ENCODE data around the gene AGAP2.

The AGAP2 gene

GRCh38 chr12:57730336-57731067, 8.0 kb downstream of the AGAP2 start:
- no peak for DNase-seq (ENCODE audit: low read depth)
- TF ChIP-seq CTCF (conservative IDR thresholded peaks at IDR 0.05; ENCODE audit: low read depth, low read length): no peak
- no peak overlapping the region for H3K4me3 ChIP-seq (ENCODE audit: low read depth, low read length)

- no peak for DNase-seq (ENCODE audit: low read depth)
- H3K4me3 ChIP-seq (ENCODE audit: low read depth, low read length): no peak overlapping the region
- TF ChIP-seq CTCF (conservative IDR thresholded peaks at IDR 0.05; ENCODE audit: low read depth, low read length): no peak
Measured at GRCh38 chr12:57729321-57729844, 9.2 kb downstream of the AGAP2 start.

- no peak overlapping the region for H3K4me3 ChIP-seq (ENCODE audit: low read depth, low read length)
- TF ChIP-seq CTCF (conservative IDR thresholded peaks at IDR 0.05; ENCODE audit: low read depth, low read length): no peak
- DNase-seq (ENCODE audit: low read depth): no peak
Measured at GRCh38 chr12:57727758-57728395, 10.7 kb downstream of the AGAP2 start.

- peak overlapping the region; percentile 80 for H3K4me3 ChIP-seq (ENCODE audit: low read depth, low read length)
- TF ChIP-seq CTCF (conservative IDR thresholded peaks at IDR 0.05; ENCODE audit: low read depth, low read length): peak; percentile 52
- peak; percentile 46 for DNase-seq (ENCODE audit: low read depth)
Measured at GRCh38 chr12:57726884-57727757, 11.4 kb downstream of the AGAP2 start.

GRCh38 chr12:57726151-57726883, 12.2 kb downstream of the AGAP2 start:
- peak; percentile 82 for TF ChIP-seq CTCF (conservative IDR thresholded peaks at IDR 0.05; ENCODE audit: low read depth, low read length)
- DNase-seq (ENCODE audit: low read depth): peak; percentile 82
- peak overlapping the region; percentile 80 for H3K4me3 ChIP-seq (ENCODE audit: low read depth, low read length)

GRCh38 chr12:57725851-57726150, 12.7 kb downstream of the AGAP2 start:
- peak overlapping the region; percentile 80 for H3K4me3 ChIP-seq (ENCODE audit: low read depth, low read length)
- DNase-seq (ENCODE audit: low read depth): no peak
- TF ChIP-seq CTCF (conservative IDR thresholded peaks at IDR 0.05; ENCODE audit: low read depth, low read length): no peak
